Hepatocyte (in vitro differentiated cells): ENCODE results near the gene SLC26A11.

Experiments used
- EZH2phosphoT487 ChIP-seq: fragments of 200-600 bp; sonication (generic); IDR thresholded peaks from one replicate; pipeline ENCODE4 v1.6.1; 2018; ENCODE audit warnings: antibody characterized with exemption, mild to moderate bottlenecking, low read depth, moderate library complexity; ENCODE audit not compliant: unreplicated experiment, severe bottlenecking
- TF ChIP-seq, protein P1 (sequence below): fragments of 200-600 bp; sonication (generic); IDR thresholded peaks from 2 replicates; pipeline ENCODE4 v1.5.1; 2016; ENCODE audit warnings: antibody characterized with exemption, mild to moderate bottlenecking; ENCODE audit not compliant: poor library complexity

DNA sequence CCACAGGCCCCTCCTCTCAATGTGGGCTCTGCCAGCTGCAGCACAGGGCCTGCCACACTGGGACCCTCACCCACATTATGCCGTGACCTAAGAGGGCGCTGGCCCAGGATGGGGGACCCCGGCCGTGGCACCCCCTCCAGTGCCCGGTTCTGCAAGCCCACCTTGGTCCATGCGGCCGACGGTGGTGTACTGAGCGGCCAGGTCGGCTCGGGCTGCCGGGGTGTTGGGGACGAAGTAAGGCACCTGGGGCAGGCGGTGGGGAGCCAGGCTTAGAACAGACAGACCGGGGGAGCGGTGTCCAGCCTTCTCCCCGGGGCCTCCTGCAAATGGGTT is 6.6 kb upstream of the SLC26A11 start:
- TF ChIP-seq, protein P1, sequence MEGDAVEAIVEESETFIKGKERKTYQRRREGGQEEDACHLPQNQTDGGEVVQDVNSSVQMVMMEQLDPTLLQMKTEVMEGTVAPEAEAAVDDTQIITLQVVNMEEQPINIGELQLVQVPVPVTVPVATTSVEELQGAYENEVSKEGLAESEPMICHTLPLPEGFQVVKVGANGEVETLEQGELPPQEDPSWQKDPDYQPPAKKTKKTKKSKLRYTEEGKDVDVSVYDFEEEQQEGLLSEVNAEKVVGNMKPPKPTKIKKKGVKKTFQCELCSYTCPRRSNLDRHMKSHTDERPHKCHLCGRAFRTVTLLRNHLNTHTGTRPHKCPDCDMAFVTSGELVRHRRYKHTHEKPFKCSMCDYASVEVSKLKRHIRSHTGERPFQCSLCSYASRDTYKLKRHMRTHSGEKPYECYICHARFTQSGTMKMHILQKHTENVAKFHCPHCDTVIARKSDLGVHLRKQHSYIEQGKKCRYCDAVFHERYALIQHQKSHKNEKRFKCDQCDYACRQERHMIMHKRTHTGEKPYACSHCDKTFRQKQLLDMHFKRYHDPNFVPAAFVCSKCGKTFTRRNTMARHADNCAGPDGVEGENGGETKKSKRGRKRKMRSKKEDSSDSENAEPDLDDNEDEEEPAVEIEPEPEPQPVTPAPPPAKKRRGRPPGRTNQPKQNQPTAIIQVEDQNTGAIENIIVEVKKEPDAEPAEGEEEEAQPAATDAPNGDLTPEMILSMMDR = no peak
- no peak for TF ChIP-seq EZH2phosphoT487
